ENCODE data around the gene TGM1.

DNA sequence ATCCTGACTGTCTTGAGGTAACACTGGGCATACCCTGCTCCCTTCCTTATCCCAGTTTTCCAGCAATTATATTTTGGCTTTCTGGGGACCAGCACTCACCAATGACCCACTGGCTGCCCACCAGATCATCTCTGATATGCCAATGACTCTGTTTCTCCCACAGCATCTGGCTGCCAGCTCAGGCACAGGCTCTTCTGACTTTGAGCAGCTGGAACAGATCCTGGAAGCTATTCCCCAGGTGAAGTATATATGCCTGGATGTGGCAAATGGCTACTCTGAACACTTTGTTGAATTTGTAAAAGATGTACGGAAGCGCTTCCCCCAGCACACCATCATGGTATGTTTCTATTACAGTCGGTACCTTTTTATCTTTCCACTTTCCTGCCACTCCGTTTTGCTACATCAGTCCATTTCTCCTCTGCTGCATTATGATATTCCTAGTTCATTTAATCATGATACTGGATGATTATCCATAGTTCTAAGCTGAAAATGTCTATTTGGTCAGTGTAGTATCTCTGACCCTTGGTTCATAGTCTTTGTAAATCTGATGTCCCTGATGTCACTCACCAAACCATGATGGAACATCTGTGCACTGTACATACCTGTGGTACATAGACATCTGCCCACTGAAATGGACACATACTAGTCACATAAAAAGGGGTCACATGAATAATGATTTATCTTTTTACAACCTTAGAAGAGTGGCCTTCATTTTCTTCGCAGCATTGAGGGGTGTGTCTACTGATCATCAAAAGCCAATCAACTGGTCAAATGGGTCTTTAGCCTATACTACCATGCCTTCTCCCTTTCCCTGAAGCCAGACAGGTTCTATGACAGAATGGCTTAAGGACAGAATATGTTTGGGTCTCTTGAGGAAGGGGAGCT, 26.9 kb downstream of the TGM1 start:
- TF ChIP-seq EP300 (IDR thresholded peaks at IDR 0.05) (no peak), POLR2A (IDR thresholded peaks at IDR 0.05) (no peak)
- TF ChIP-seq, protein P1, sequence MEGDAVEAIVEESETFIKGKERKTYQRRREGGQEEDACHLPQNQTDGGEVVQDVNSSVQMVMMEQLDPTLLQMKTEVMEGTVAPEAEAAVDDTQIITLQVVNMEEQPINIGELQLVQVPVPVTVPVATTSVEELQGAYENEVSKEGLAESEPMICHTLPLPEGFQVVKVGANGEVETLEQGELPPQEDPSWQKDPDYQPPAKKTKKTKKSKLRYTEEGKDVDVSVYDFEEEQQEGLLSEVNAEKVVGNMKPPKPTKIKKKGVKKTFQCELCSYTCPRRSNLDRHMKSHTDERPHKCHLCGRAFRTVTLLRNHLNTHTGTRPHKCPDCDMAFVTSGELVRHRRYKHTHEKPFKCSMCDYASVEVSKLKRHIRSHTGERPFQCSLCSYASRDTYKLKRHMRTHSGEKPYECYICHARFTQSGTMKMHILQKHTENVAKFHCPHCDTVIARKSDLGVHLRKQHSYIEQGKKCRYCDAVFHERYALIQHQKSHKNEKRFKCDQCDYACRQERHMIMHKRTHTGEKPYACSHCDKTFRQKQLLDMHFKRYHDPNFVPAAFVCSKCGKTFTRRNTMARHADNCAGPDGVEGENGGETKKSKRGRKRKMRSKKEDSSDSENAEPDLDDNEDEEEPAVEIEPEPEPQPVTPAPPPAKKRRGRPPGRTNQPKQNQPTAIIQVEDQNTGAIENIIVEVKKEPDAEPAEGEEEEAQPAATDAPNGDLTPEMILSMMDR (IDR thresholded peaks at IDR 0.05), result no peak
